Mucosa of gallbladder (tissue), 1 donor: ENCODE measurements around the gene GRIK1. TPM values are rescaled to one million over a fixed set of nuclear protein-coding genes. Genes with fewer than 3 reads are reported as not detected.

Experiments used
- DNase-seq: peaks from one replicate; pipeline ENCODE4 v3.0.0-alpha.2; 2020; ENCODE audit warnings: low spot score
- total RNA-seq: library from RNA; stranded (reverse); gene quantifications from one replicate; pipeline ENCODE4 v1.2.1, GENCODE V29; 2021
- donor health status: DM: no; HTN: no; CAD: no.

The GRIK1 gene
- total RNA-seq, 1 donor from 2014 or later = not detected

DNA sequence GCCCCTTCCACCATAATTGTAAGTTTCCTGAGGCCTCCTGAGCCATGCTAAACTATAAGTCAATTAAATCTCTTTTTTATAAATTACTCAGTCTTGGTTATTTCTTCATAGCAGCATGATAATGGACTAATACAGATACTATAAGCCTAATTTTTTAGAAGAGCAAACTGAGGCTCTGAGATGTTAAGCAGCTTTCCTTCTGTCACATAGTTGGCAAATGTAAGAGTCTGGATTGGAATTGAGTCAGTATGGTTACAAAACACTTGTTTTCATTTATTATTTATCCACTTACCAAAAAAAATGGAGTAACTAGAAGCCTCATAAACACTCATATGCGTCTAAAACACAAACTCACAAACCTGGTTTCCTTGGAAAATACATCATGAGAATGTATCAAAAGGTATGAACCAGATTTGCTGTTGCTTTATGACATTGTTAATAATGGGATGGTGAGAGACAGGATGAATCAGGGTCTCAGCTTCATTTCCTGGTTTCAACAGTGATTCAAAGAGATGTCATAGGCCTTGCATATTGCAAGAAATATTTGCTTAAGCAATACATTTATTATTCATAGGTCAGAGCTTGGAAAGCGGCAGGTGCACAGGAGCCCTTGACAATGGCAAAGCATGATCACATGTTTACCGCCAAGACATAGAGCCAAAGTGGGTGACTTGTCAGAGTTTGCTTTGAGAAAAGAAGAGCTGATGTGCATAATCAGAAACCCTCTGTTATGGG, 221.5 kb downstream of the GRIK1 start:
- no peak for DNase-seq

DNA sequence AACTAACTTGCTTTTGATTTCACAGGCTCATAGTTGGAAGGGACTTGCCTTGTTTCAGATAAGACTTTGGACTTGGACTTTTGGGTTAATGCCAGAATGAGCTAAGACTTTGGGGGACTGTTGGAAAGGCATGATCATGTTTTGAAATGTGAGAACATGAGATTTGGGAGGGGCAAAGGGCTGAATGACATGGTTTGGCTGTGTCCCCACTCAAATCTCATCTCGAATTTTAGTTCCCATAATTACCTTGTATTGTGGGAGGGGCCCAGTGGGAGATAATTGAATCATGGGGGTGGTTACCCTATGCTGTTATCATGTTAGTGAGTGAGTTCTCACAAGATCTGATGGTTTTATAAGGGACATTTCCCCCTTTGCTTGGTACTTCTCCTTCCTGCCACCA, 222.1 kb downstream of the GRIK1 start:
- no peak for DNase-seq

DNA sequence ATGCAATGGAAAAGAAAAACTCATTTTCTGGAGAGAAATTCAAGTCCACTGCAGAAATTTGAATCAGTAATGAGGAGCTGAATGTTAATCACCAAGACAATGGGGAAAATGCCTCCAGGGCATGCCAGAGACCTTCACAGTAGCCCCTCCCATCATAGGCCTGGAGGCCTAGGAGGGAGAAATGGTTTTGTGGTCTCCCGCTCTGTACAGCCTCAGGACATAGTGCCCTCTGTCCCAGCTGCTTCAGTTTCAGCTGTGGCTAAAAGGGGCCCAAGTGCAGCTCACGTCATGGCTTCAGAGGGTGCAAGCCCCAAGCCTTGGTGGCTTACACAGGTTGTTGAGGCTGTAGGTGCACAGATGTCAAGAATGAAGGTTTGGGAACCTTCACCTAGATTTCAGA, 223.0 kb downstream of the GRIK1 start:
- no peak for DNase-seq

DNA sequence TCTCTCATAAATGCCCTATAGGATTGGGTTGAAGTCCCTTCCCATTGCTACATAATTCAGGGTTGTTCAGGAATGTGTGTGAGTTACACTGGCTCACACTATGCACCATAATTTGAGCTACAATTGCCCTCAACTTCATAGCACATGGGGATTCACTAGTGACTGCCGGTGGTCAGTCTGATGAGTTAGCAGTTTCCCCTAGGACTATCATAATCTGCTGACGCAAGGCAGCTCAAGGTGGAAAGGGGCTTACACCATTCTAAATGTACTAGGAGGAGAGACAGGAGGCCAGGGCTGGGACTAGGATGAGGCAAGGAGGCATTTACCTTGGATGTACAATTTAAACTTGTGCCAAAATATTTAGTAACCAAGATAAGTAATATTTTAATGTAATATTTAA, 224.7 kb downstream of the GRIK1 start:
- DNase-seq = no peak

DNA sequence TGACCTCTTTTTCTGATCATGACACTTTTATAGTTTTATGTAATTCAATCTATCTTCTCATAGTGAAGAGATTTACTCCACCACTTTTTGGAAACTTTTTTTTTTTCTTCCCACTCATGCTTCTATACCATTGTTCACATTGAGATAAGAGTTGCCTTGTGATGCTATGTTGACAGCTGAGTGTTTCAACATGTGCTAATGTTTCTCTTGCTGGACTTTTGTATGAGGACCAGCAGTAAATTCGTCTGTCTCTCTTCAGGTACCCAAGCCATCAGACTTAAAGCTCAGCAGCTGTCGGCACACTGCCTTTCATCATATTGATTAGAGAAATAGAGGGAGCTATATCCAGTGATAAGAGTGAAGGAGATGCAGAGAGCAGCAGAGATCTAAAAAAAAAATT, 227.0 kb downstream of the GRIK1 start:
- no peak for DNase-seq

DNA sequence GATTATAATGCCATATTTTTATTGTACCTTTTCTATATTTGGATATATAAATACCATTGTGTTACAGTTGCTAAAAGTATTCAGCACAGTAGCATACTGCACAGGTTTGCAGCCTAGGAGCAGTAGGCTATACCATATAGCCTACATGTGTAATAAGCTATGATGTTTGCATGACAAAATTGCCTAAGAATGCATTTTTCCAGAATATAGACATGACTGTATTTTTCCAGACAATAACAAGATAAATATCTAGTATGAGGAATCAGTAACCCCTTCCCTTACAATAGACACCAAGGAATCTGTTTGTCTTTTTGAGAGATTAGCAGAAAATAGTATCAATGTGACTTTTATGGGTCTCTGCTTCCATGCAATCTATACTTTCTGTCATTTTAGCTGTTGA, 228.6 kb downstream of the GRIK1 start:
- DNase-seq = no peak

DNA sequence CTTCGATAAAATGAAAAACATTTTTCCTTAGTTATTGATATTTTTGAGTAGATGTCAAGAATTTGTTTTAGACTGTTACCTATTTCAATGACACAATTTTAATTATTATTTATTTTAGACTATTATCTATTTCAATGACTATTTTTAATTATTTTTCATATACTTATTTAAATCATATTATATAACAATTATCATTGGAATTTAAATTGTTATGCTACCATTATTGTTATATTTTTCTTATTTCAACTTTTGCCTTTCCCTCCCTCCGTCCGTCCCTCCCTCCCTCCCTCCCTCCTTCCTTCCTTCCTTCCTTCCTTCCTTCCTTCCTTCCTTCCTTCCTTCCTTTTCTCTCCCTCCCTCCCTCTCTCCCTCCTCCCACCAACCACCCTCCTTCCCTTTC, 229.3 kb downstream of the GRIK1 start:
- DNase-seq = no peak

DNA sequence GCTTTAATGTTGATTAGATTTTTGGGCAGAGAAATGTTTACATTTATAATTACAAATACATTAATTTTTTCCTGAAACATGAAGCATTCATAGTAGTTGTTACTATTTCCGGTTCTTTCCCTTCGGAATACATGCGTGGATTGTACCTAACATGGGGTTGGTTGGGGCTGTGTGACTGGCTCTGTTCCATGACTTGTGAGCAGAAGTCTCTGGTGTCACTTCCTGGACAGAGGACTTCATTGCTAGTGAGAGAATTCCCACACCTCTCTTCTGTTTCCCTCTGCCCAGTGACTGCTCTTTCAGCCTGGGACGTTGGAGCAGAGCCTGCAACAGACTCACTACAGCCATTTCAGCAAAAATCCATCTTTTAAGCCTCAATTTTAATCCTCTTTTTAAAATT, 231.4 kb downstream of the GRIK1 start:
- no peak for DNase-seq

DNA sequence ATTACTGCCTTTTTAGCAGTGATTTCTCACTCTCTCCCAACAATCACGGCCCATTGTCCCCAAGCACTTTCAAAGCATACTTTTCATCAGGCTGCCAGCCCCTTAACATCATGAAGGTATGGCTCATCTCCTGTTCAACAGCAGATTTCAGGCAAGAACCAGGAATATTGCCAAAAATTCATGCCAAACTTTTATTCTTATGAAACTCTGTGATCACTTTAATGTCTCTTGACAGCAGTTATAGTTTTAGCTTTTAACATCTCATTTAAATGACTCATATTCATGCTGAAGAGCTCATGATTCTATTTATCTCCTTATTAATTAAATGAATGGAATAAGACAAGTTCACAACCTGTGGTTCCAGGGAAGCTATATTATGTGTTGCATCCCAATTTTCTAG, 235.1 kb downstream of the GRIK1 start:
- no peak for DNase-seq

DNA sequence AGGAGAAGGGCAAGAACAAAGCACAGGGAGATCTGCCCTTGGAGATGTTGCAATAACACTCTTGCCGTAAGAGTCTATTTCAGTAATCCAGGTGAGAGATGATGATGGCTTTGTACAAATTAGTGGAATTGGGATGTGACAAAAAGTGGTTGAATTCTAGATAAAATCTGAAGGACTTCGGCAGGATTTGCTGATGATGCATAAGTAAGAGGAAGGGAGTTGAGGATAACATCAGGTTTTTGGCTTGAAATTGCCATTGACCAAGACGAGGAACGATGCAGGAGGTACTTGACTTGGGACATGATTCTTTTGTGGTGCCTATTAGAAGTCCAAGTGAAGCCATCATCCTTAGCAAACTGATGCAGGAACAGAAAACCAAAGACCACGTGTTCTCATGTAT, 238.1 kb downstream of the GRIK1 start:
- no peak for DNase-seq

DNA sequence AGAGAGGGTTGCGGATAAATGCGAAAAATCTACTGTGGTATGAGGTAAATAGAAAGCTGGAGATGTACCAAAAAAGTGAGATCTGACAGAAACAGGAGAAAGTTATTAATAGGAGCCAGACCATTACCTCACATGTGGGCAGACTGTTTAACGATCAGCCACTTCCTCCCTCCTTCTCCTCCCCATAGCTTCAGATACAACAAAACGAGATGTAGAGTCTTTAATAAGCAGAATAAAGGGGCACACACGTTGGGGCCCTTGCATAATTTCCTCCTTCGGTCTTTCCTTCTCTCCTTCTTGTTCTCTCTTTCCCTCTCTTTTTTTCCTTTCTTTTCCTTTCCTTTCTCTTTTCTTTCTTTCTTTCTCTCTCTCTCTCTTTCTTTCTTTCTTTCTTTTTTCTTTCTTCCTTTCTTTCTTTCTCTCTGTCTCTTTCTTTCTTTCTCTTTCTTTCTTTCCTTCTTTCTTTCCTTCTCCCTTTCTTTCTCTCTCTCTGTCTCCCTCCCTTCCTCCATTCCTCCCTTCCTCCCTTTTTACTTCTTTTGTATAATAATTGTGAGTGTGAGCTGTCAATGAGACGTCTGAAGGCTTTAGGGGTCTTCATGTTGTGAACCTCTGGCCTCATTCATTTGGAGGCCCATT, 242.1 kb downstream of the GRIK1 start:
- DNase-seq = no peak

DNA sequence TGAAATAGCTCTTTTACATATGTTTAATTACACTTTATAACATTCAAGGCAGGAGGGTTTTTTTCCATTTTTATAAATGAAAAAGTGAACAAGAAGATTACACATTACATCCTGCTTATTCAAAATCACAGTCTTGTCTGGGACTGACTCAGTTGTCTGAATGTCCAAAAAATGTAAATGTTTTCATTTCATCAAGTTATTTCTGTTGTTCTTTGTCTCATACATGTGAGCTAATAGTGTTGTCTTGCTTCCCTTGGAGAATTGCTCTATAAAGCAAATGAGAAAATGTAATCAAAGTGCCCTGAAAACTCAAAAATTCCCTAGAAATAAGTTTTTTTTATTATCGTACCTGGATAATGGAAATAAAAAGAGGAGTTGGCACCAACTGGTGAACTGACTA, 242.9 kb downstream of the GRIK1 start:
- no peak for DNase-seq

DNA sequence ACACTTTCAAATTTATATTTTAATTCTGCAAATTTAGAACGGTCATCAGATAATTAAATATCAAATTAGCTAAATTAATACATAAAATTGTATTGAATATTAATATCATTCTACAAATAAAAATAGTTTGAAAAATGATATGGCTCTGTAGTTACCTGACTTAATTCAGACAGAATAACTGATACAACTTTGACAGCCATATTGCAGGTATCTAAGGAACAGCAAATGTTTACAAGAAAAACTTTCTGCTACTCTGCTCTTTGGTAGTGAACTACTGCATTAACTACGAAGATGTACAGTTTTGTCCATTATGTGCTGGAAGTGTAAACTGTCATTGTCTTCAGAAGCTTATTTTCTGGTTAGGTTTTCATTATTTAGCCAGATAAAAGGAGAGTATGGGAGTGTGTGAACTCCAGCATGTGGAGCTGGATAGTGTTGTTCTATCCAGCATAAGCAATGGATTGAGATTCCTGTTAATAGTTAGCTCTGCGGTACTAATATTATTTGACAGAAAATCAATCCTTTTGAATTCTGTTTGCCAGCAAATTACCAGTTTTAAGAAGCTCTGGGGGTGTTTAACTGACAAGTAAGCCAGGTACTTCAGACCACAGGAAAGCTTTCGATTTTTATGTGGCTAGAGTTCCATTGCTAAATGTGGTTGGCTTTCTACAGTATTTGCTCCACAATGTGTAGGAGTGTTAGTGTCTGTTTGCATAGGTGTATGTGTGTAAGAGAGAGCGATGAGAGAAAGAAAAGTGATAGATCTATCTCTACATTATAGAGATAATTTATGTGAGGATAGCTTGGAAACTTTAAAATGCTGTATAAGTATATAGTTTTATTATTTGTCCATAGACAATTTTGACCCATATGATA, 247.9 kb downstream of the GRIK1 start:
- DNase-seq = no peak

DNA sequence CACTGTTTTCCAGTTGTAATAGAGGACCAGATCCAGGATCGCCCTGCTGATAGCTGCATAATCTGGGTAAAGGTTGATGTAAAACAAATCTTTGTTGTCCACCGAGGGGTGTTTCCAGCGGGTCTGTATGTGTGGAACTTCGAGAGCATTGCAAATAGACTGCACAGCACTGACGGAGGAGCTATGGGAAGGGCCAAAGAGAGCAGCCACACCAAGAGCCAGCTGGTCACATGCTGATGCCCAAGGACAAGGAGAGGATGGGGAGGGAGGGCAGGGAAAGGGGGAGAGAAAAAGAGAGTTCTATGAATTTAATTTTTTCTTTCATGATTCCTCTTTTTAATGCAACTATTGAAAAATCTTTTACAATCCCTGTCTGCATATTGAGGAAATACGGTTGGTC, 250.0 kb downstream of the GRIK1 start:
- DNase-seq = no peak

DNA sequence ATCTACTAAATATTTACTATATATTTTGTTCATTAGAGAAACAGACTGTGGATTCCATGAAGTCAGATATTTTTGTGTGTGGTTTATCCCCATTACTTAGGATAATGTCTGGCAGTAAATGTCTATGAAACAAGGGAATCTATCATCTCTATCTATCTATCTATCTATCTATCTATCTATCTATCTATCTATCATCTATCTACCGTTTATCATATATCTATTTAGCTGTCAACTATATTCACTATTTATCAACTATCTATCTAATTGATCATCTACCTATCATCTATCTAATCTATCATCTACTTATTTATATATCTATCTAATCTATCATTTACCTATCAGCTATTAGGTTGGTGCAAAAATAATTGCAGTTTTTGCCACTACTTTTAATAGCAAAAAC, 255.7 kb downstream of the GRIK1 start:
- DNase-seq = no peak

DNA sequence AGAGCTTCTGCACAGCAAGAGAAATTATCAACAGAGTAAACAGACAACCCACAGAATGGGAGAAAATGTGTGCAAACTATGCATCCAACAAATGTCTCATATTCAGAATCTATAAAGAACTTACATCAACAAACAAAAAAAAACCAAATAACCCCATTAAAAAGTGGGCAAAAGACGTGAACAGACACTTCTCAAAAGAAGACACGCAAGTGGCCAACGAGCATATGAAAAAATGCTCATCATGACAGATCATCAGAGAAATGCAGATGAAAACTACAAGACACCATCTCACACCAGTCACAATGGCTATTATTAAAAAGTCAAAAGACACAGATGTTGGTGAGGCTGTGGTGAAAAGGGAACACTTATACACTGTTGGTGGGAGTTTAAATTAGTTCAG, 257.0 kb downstream of the GRIK1 start:
- no peak for DNase-seq

DNA sequence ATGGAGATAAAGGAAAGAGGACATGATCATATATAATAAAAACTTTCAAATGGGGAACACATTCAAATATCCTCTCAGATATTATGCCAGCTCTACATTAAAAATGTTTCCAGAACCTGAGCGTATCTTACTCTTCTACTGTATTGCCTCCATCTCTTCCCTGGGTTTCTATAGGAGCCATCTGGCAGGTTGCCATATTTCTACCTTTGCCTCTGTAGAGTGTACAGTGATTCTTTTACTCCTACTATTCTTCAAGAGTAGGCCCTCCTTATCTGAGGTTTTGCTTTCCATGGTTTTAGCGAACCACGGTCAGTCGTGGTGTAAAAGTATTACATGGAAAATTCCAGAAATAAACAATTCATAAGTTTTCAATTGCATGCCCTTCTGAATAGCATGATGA, 259.5 kb downstream of the GRIK1 start:
- no peak for DNase-seq

DNA sequence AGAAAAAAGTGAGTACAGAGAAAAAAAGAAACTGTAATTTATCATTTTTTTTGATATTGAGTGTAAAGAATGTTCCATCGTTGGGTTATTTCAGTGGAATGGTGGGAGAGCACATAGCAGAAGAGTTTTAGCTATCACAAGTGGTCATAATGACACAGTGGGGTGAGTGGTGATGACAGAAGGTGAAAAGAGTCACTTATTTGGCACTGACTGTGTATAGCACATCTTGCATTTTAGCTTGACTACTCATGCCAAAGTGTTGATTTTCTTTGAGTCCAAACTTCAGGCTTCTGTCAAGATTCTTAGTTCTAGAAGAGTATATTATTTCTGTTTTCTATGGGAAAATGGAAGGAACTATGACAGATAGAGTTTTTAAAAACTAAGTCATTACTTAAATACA, 261.2 kb downstream of the GRIK1 start:
- DNase-seq = no peak

DNA sequence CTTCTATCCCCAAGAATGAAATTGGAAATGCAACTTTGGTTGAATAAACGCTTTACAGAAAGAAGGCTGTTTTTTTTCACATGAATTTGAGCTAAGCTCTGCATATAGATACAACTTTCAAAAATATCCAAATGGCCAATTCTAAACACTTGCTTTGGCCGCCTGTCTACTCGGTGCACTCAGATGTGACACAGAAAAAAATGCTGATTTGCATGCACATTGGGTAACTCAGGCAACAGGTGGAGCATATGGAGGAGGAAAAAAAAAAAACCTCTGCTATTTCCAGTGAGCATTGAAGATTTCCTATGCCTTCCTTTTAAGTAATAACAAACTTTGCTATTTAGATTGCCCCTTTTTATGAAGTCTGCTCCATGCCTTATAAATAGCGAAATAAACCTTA, 262.5 kb downstream of the GRIK1 start:
- no peak for DNase-seq

DNA sequence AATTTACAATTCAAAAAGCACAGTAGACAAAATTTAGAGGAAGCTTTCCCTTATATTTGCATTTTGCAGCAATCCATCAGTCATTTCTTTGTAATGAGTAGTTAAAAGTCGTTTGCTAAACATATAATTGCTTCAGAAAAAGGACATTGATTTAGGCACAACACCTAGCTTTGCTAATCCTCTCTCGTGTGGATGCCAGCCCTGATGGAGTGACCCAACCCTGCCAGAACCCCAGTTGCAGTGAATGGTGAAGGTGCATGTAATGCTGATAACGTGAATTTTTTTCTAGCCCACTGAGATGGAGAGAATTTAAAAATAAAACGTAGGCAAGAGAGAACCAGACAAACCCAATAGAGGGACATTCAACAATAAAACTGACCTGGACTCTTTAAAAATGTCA, 263.4 kb downstream of the GRIK1 start:
- no peak for DNase-seq

DNA sequence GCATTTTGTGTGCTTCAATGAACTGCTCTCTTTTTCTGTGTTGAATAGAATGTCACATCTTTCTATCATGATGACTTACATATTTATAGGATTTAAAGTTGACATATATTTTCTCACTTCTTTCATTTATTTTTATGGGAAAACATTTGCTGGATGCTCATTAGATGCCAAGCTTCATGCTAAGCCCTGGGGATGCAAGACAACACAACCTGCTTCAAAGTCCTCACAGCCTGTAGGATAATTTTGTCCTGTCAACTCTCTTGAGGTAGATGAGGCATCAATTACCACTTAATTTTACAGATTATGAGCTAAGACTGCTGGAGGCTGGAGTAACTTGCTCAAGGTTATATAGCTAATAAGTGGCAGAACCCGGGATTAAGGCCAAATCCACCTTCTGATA, 264.3 kb downstream of the GRIK1 start:
- DNase-seq = no peak

DNA sequence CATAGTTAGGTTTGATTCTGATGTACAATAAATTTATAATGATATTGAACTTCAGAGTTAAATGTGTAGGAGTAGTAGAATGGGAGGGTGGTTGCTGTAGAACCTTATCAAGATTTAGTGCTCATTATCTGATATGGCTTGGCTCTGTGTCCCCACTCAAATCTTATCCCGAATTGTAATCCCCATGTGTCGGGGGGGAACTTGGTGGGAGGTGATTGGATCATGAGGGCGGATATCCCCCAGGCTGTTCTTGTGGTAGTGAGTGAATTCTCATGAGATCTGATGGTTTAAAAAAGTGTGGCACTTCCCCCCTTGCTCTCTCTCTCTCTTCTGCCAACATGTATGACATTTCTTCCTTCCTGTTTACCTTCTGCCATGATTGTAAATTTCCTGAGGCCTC, 265.5 kb downstream of the GRIK1 start:
- no peak for DNase-seq

DNA sequence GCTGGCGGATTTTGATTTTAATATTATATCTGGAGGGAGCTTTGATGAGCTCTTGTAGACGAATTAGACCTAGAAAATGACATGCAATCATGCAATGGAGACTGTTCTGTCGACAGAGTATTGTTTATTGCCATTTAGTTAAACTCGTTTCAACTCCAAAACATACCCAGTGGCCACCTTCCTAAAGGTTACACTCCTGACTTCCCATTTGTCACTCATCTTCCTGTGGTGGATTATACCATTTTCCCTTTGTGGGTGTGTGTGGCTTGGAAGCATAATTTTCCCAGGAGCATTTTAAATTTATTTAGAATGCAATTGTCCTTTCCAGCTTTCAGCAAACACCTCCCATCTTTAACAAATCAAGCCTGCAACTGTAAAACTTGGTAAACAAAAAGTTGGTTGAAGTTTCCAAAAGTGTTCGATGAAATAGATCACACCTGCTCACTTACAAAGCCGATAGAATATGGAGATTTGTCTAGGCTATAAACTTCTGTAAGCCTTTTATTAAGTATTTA, 266.6 kb downstream of the GRIK1 start:
- DNase-seq = no peak
